Measurements from ENCODE around the gene DAPK1.
"Not testable (repeated sequence)": the region's sequence is repeated elsewhere in the genome, so short reads cannot be mapped to it uniquely, and the experiment has no call there.

Gene DAPK1

DNA sequence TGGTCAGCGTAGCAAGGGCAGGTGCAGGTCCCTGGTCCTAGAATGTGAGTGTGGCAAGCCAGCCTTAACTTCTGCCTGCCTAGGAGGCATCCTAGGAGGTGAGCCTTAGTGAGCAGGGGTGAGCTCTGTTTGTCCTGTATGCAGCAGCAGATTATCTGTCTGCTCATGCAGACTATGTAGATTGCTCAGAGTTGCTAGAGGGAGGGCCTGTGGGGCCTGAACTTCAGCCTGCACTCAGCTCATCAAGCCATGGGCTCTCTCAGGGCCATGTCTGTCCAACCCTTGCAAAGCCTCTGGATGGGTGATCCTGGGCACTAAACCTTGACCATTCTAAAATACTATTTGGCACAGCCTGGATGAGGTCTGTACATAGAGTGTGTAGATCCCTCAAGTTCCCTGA lies 219.8 kb downstream of the DAPK1 start:
- no peak for DNase-seq (ENCODE audit: low read depth)

DNA sequence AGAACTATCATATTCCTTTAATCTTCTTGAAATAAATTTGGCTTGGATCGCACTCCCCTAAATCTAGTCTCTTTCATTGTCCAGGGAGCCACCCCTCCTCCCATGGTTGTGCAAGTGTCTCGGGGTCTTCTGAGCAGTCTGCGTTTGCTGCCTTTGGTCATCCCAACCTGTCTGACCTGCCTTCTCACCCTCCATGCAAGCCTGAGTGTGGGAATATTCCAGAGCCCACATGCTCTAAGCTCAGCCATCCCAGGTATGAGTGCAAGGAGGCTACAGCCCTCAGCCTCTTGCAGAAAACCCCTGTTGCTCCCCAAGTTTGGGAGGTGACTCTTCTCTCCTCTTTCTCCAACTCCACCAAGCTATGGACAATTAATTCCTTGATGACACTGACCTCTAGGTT lies 220.6 kb downstream of the DAPK1 start:
- DNase-seq (ENCODE audit: low read depth): no peak

DNA sequence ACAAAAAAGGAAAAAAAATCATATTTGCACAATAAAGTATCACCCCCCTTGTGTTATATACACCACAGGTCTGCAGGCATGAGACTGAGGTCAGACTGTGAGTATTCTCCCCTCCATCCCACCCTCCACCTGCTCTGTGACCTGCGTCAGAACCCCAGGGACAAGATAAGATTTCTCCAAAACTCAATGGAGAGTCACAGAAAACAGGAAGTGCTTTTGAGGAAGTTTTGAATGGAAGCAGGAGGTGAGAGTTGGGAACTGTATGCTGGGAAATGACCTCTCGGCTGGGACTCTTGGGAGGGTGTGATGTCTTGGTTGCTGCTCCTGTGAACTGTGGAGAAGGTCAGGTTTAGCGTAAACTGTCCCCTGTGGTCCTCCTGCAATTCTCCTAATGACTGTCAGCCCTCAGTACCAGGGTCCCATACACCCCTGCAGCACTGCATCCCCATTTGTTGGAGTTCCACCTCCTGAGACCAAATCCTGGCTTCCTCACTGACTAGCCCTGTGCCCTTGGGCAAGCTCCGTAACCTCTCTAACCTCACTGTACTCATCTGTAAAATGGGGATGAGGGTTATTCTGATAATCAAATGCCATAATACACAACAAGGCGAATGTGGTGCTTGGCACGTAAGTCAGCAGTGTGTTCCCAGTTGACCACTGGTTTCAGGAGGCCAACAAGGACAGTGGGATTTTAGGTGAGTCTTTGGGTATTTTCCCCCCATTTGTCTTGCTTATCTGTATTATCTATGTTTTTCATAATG lies 221.4 kb downstream of the DAPK1 start:
- no peak for DNase-seq (ENCODE audit: low read depth)

DNA sequence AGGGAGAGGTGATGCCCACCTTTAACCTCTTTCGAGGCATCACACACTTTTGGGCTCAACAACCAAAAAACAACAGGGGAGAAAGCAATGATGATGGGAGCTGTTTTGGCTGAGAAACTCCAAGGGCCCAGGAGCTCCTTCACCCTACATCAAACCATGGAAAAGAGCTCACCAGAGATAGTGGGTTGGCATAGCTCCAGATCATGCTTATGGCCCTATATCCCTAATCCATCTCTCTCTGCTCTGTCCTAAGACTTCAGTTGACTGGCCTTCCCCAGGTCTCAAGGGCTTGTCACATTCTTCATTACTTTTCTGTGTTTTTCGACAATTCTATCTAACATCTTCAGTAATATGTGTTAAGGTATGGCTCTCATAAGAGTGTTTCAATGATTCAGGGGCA lies 222.5 kb downstream of the DAPK1 start:
- no peak for DNase-seq (ENCODE audit: low read depth)

DNA sequence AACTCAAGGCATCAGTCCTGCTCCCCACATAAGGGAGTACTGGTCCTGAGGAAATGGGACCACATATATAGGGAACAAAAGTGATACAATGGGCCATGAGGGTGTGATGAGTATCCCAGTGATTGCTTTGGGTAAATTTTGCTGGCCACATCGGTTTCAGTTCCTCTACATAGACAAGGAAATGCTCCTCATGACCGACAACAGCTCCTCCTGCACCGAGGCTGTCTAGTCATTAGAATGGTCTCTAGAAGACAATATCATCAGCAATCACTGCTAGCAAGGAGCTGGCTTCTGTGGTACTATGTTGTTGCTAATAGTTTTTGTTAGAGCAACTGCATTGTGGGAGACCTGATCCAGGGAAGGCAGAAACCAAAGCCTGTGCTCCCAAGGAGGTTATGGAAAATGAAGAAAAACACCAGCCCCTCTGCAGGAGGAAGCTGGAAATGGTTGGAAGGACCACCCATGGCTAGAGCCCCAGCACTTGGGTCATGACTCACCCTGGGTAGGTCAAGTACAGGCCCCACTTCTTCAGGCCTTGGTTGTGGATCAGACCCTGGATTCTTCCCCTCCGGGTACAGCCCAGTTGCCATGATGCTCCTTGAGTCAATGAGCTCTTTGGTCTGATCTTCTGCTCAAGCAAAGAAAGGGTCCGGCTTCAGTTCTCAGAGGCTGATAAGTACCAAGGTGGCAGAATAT lies 224.9 kb downstream of the DAPK1 start:
- no peak for DNase-seq (ENCODE audit: low read depth)

DNA sequence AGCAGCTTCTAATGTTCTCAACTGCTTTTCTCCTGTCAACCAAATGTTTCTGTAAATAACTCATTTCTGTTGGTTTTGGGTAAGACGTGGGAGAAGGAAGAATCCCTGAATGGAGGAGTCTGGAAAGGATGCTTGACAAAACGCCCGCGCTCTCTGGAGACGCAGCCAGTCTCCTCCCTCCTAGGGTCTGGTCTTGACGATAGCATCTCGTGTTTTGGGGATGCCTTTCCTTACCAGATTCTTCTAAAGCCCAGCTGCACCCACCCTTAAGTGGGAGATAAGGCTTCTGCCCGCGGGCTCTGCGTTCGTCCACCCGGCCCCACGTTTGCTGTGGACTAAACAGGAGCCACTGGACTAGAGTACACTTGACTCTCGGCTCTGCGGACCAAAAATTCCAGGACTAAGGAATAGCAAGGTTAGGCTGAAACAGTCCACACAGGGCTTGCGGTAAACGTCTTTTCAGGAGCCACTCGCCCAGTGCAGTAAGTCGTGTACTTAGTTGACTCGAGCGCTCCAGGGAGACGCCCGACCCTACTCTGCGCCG lies 227.8 kb downstream of the DAPK1 start:
- no peak for DNase-seq (ENCODE audit: low read depth)

DNA sequence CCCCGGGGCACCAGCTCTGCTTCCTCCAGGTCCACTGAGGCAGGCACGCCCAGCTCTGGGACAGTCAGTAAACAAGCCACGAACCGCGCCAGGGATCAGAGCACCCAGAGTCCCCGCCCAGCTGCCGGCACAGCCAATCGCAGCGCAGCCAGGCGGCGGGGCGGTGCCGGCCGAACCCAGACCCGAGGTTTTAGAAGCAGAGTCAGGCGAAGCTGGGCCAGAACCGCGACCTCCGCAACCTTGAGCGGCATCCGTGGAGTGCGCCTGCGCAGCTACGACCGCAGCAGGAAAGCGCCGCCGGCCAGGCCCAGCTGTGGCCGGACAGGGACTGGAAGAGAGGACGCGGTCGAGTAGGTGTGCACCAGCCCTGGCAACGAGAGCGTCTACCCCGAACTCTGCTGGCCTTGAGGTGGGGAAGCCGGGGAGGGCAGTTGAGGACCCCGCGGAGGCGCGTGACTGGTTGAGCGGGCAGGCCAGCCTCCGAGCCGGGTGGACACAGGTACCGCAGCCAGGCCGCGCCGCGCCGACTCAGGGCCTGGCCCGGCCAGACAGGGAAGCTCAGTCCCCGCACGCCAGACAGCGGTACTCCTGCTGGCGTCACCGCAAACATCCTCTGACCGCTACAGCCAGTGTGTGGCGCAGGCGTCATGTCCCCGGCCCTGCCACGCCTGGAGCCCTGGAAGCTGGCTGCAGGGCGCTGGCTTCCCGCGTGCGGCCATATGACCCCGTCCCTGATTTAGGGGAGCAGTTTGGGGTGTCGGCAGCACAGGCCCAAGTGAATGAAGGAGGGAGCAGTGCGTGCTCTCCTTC lies 228.4 kb downstream of the DAPK1 start, which contains the start of gene CTSL:
TSS of gene CTSL (plus strand) at position 220 of the 810 bp plus-strand sequence. CDS start 1,485 bp downstream, outside the sequence.
- no peak for DNase-seq (ENCODE audit: low read depth)

DNA sequence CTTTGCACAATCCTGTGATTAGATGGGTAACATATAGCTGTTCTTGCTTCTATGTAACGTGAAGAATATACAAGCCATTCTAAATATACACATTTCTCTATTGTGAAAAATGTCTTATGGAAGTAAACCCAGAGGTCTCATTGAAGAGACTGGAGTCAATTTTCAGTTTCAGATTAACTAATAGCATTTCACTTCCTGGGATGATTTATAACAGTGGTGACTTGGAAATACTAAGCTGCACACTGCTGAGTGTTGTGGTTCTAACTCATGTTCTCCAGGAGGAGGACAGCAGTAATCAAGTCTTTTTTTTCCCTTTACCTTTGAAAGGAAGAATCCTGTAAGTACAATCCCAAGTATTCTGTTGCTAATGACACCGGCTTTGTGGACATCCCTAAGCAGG lies 231.6 kb downstream of the DAPK1 start:
- no peak for DNase-seq (ENCODE audit: low read depth)

DNA sequence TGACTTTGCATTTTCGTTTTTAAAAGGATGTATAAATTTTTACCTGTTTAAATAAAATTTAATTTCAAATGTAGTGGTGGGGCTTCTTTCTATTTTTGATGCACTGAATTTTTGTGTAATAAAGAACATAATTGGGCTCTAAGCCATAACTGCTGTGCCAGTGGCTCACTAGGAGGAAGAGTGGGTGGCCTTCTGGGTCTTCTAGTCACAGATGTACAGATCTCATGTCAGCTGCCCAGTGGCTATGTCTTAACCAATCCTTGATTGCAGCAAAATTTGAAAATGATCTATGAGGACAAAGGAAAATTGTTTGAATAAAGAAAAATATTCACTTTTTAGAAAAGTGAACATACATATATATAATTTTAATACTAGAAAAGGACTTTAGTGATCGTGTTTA lies 233.7 kb downstream of the DAPK1 start:
- no peak for DNase-seq (ENCODE audit: low read depth)

DNA sequence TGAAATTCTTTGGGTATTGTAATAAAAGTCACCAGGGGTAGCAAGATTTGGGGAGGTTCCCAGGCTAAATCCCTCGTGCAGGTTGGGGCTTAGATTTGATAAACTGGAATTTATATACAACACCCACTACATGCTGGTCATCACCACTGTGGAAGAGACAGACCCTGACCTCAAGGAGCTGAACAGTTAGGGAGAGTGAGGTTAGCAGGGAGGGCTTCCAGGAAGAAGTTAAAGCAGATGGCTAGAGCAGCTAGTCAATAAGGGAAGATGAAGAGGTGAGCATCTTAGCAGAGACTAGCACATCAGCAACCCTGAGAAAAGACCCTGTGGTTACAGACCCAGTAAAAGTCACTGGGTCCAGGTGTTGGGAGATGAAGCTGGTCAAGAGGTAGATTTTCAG lies 234.7 kb downstream of the DAPK1 start:
- DNase-seq (ENCODE audit: low read depth): no peak

DNA sequence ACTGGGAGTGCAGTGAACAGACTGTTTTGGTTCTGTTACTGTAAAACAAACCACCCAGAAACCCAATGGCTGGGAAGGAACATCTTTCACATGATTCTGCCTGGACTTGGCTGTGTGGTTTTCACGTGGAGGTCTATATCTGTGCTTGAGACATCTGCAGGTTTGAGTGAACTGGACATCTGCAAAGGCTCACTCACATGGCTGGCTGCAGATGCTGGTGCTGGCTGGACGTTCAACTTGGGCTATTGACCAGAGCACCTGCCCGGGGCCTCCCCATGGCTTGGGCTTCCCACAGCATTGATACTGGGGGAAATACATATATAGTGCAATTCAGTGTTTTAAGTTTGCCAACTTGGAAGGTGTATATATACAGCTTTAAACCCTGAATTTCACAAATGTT lies 235.1 kb downstream of the DAPK1 start:
- DNase-seq (ENCODE audit: low read depth): no peak

DNA sequence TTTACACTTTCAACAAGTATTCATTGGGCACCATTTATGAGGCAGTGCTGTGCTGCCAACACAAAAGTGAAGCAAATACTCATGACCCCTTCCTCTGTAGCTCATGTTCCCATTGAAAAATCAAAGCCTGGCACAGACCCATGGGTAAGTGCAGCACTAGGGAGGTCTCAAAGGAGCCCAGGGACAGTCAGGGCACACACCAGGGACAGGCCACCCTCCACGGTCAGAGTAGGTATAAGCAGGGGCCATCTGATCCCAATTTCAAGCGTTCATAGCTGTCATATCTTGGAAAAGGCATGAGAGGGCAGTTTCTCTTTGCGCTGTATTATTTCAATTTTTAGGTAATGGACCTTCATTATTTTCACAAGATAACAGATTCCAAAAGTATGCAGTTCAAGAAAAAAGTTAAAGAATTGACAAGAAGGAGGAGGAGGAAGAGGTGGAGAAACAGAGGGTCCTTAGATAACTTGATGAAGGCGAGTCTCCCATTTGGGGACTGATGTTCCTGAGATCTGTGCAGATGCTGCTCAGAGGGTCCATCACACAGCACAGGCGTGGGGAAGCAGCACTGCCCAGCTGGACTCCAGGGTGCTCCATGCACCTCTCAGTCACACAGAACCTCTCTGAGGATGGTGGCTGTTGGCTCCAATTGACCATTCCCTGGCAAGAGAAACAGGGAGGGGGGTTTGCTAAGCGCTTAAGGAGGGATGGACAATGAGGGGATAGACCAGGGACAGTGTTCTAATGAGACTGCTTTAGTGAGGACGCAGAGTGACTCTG lies 235.8 kb downstream of the DAPK1 start:
- no peak for DNase-seq (ENCODE audit: low read depth)

DNA sequence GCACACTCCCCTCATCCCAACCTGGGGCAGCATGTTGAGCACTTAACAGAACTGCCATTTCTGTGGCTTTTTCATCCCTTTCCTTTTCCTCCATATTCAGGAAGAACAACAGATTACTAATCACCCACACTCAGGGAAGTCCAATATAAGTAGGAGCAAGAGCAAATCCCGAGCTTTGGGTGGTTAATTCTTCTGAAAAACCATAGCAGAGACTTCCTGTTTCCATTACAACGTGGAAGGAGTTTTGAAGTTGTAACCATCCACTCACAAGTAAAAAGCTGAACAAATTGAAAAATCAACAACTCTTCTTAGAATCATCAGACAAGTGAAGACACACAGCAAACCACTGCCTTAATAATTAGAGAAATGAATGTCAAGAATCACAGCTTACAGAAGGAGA lies 236.4 kb downstream of the DAPK1 start:
- no peak for DNase-seq (ENCODE audit: low read depth)

DNA sequence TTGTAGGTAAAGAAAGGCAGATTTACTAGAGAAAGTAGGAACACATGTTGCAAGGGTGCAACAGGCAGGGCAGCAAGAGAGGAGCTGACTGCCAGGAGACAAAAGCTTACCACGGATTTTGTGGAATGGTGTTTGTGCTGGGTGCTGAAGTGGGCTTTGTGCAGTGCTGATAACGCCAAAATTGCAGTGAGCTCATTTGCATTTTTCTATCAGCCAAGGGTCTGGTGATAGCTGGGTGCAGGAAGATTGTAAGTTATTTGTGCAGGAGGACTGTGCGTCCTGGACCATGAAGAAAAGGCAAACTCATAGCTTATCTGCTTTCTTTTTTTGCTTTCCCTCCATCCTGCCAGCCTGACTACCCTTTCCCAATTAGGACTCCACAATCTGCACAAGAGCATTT lies 241.9 kb downstream of the DAPK1 start:
- DNase-seq (ENCODE audit: low read depth): no peak

DNA sequence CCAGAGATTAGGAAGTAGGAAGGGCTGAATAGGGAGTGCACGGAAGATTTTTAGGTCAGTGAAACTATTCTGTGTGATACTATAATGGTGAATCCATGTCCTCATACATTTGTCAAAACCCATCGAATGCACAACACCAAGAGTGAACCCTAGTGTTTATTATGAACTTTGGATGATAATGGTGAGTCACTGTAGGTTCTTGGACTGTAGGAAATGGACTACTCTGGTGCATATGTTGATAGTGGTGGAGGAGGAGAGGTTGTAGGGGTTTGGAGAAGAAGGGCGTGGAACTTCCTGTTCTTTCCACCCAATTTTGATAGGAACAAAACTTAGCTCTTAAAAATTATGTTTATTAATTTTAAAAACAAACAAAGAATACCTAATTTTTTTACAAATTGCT lies 242.5 kb downstream of the DAPK1 start:
- no peak for DNase-seq (ENCODE audit: low read depth)

DNA sequence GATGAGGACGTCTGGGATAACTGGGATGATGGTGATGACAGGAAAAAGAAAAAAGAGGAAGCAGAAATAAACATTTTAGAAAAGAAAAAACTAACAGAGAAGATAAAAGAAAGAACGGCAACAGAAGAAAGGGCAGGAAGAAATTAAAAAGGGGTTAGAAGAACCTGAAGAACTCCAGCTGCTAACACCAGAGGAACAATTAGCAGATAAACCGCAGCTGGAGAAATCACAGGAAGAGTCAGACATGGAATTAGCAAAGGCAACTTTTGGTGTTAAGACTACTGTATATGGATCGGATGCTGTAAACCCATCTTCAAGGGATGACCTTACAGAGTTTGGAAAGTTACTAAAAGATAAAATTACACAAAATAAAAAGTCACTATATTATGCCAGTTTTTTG lies 243.7 kb downstream of the DAPK1 start:
- DNase-seq (ENCODE audit: low read depth): no peak

DNA sequence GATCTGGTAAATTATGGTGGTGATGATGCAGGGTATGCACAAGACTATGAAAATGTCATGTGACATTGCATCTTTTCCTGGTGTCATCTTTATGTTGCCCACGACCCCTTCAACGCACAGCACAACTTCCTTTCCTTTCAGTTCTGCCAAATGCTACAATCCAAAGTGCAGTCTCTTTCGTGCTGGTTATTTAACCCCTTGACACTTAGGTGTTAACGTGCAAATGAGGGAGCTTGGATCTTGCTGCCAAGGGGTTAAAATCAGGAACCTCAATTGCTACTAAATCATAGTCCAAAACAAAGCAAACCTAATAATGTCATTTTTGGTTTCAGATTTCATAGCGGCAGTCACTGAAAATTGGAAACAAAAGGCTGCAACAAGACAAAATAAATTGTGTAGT lies 244.2 kb downstream of the DAPK1 start:
- DNase-seq (ENCODE audit: low read depth): no peak

DNA sequence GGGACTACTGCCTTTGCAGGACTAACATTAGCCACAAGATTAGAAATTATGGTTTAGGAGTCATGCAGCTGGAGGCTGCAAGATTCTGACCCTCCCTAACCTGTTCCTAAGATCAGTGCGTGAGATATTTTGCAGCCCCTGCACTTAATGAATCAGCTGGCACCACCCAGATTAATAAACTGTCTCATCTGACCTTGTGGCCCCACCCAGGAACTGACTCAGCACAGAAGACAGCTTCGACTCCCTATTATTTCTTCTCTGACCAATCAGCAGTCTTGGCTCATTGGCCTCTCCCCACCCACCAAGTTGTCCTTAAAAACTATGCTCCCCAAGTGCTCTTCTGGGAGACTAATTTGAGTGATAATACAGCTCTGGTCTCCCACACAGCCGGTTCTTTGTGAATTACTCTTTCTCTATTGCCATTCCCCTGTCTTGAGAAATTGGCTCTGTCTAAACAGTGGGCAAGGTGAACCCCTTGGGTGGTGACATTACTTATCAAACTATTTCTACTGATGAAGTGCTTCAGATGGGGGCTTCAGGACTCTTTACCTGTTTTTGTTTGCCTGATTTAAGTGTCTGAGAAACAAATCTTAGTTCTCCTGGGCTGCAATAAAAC lies 245.3 kb downstream of the DAPK1 start:
- no peak for DNase-seq (ENCODE audit: low read depth)

DNA sequence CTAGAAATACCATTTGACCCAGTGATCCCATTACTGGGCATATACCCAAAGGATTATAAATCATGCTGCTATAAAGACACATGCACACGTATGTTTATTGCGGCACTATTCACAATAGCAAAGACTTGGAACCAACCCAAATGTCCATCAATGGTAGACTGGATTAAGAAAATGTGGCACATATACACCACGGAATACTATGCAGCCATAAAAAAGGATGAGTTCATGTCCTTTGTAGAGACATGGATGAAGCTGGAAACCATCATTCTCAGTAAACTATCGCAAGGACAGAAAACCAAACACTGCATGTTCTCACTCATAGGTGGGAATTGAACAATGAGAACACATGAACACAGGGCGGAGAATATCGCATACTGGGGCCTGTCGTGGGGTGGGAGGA lies 246.6 kb downstream of the DAPK1 start:
- not testable (repeated sequence) for DNase-seq (ENCODE audit: low read depth)

DNA sequence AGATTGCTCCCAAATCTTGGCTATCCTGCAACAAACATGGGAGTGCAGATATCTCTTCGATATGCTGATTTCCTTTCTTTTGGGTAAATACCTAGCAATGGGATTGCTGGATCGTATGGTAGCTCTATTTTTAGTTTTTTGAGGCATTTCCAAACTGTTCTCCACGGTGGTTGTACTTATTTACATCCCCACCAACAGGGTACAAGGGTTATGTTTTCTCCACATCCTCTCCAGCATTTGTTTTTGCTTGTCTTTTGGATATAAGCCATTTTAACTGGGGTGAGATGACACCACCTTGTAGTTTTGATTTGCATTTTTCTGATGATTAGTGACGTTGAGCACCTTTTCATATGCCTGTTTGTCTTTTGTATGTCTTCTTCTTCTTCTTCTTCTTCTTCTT lies 248.5 kb downstream of the DAPK1 start:
- no peak for DNase-seq (ENCODE audit: low read depth)

DNA sequence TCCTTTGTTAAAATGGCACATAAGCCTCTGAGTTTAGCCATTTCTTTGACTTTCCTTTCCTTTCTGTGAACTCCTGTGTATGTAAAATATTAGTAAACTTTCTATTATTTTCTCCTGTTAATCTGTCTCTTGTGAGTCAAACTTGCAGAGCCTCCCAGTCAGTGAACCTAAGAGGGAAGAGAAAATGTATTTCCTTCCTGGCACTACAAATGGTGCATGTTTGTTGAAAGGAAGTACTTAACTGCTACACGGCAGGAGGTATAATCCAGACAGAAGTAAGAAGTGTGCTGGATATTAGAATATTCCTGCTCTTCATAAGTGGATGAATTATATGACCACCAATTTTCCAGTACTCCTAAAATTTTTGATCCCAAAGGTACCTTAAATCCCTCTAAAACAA lies 251.2 kb downstream of the DAPK1 start:
- no peak for DNase-seq (ENCODE audit: low read depth)
